ENCODE measurements around the gene MN1. TPM values are rescaled to one million over a fixed set of nuclear protein-coding genes. Genes with fewer than 3 reads are reported as not detected.
A peak's percentile ranks its signal among the peaks of the same experiment; 100 is the strongest.

The MN1 gene
- total and polyA plus RNA-seq, 12 donors, result 0.64 to 2.7 (median 1.1) TPM

DNA sequence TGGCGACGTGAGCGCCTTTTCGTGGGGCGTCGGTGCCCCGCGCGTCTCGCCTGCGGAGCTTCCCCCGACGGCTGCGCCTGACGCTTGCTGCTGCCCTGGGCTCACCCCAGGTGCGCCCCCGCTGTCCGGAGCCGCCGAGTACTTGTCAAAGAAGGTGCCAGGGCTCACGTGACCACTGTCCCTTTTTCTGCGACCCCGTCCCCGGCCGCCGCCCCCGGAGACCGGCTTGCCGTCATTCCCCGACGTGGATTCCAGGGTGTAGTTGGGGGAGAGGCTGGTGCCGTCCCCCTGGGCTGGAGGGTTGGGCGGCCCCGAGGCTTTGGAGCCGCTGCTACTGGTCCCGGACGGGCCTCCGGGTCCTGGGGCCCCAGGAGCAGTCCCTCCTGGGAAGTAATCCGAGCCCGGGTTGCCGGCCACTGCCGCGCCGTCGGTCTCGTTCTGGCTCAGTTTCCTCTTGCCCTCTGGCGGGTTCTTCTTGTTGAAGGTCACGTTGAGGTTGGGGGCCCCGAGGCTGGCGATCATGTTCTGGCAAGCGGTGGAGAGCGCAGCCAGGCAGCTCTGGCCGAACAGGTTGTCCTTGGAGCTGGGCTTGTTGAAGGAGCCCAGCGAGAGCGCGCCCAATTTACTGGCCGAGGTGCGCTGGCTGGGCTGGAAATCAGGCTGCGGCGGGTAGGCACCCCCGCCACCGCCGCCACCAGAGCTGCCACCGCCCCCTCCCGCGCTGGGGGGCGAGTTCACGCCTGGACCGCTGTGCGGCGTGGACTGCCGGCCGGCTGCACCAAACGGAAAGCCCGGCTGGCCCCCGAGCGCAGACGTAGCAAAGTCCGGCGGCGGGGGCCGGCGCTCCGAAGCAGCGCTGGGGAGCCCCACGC is 3.8 kb downstream of the MN1 start:
- H3K27me3 ChIP-seq, result peaks cover 44% of the 10 kb centered on the region
- H3K27ac ChIP-seq, result no peak overlapping the region
- H3K4me3 ChIP-seq, result no peak overlapping the region
- H3K9me3 ChIP-seq (replicated peaks in 1 of 3), result no peaks in the 10 kb centered on the region
- TF ChIP-seq POLR2A (IDR thresholded peaks at IDR 0.05) (no peak), CTCF (IDR thresholded peaks at IDR 0.05) (no peak)
- H3K4me1 ChIP-seq (replicated peaks in 1 of 2), result peaks cover 0 to 21% of the 10 kb centered on the region in 2 donors
- 39 to 78% (median 49%) methylated on average over 15 to 86 of the region's 86 CpGs for WGBS, 4 donors
- H3K36me3 ChIP-seq (replicated peaks in 1 of 2), result no peaks in the 10 kb centered on the region
- DNase-seq, result no peak
- intact Hi-C loops (cut with DNase I), result no loop called here

GRCh38 chr22:27796829-27797519 is 4.6 kb downstream of the MN1 start:
- Histone ChIP-seq H3K36me3 (replicated peaks in 1 of 2) (no peaks in the 10 kb centered on the region), H3K27me3 (peaks cover 44% of the 10 kb centered on the region), H3K9me3 (replicated peaks in 1 of 3) (no peaks in the 10 kb centered on the region), H3K4me1 (replicated peaks in 1 of 2) (peaks cover 0 to 14% of the 10 kb centered on the region in 2 donors), H3K27ac (peak overlapping the region in 1 of 5 donors; percentile 22), H3K4me3 (no peak overlapping the region)
- intact Hi-C loops (cut with DNase I), result no loop called here
- 70 to 88% (median 73%) methylated on average over 15 to 55 of the region's 55 CpGs for WGBS, 4 donors
- TF ChIP-seq CTCF (IDR thresholded peaks at IDR 0.05) (no peak), POLR2A (IDR thresholded peaks at IDR 0.05) (no peak)
- no peak for DNase-seq

DNA sequence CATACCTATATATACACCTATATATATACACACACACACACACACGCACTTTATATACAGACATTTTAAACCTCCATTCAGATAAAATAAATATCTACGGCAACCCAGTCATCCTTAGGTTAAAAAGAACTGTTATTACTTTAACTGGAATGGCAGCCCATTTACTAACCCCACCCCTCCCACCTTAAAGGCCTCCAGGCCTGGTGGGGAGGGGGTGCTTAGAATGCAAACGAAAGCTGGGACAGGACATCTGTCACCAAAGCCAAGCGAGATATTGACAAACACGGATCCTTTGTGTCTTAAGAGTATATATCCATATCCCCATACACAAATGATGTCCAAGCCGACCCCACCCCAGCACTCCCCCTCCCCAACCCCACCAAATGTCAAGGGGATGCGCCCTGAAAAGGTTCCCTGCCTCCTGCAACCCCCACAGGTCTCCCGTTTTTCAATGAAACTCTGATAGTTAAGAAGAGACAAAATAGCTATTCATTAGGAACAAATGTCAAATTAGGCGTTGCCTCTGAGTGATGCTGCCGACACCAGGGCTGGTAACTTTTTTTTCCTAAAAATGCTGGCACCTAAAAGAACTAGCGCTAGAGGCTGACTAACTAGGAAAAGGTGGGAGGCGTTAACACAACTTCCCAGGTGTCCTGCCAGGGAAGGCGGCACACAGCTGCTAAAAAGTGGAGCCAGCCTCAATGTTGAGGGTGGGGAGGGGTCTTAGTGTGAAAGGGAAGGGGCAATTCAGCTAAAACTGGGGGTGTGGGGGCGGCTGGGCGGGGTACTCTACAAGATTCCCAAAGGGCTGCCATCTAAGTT is 5.6 kb downstream of the MN1 start:
- peaks cover 0 to 12% of the 10 kb centered on the region in 2 donors for H3K4me1 ChIP-seq (replicated peaks in 1 of 2)
- intact Hi-C loops (cut with DNase I), result no loop called here
- no peaks in the 10 kb centered on the region for H3K36me3 ChIP-seq (replicated peaks in 1 of 2)
- no peak overlapping the region for H3K4me3 ChIP-seq
- peaks cover 43% of the 10 kb centered on the region for H3K27me3 ChIP-seq
- peak overlapping the region in 1 of 5 donors; percentile 22 for H3K27ac ChIP-seq
- TF ChIP-seq POLR2A (IDR thresholded peaks at IDR 0.05), result no peak
- DNase-seq, result no peak
- 65 to 76% (median 70%) methylated on average over 15 of the region's 15 CpGs for WGBS, 4 donors
- H3K9me3 ChIP-seq (replicated peaks in 1 of 3), result no peaks in the 10 kb centered on the region

GRCh38 chr22:27795053-27795452 is 6.5 kb downstream of the MN1 start:
- H3K9me3 ChIP-seq (replicated peaks in 1 of 3), result no peaks in the 10 kb centered on the region
- WGBS, 4 donors, result 74 to 90% (median 89%) methylated on average over 14 of the region's 14 CpGs
- H3K27ac ChIP-seq, result no peak overlapping the region
- TF ChIP-seq POLR2A (IDR thresholded peaks at IDR 0.05), result no peak
- TF ChIP-seq CTCF (IDR thresholded peaks at IDR 0.05), result no peak
- intact Hi-C loops (cut with DNase I), result no loop called here
- H3K4me1 ChIP-seq (replicated peaks in 1 of 2), result peaks cover 0 to 3% of the 10 kb centered on the region in 2 donors
- H3K4me3 ChIP-seq, result no peak overlapping the region
- peaks cover 35% of the 10 kb centered on the region for H3K27me3 ChIP-seq
- no peaks in the 10 kb centered on the region for H3K36me3 ChIP-seq (replicated peaks in 1 of 2)
- no peak for DNase-seq

Measured in adrenal gland (tissue), 12 donors.